Measurements from ENCODE around the gene PLEKHO1.
"Not testable (repeated sequence)": the region's sequence is repeated elsewhere in the genome, so short reads cannot be mapped to it uniquely, and the experiment has no call there.

Gene PLEKHO1

DNA sequence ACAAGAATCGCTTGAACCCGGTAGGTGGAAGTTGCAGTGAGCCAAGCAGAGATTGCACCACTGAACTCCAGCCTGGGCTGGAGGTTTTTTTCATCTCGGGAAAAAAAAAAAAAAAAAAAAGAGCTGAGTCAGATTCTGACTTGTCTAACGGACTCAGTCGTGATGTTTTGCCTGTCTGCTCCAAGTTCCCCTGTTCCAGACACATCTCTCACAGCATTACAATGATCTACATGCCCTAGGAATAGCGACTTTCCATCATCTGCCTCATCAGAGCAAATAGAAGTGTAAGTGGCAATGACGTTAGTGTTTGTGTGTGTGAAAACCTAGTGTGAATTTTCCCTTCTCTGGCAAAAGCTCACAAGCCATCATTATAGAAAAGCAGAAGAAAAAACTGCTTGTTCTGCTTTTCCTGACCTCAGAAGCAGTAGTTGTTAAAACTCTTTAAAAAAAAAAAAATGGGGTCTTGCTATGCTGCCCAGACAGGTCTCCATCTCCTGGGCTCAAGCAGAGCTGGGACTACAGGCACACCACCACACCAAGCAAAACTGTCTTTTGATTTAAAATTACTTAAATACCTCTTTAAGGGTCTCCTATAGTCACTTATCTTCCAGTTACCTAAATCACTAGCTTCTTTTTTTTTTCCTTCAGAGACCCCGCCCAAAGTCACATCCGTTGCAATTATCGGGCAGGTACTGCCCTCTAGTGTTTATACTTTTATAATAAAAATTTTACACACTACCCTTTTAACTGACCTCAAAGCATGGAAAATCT lies 37.3 kb downstream of the PLEKHO1 start:
- ATAC-seq (replicated peaks; ENCODE audit: extremely low read depth, poor library complexity, severe bottlenecking), result peak; percentile 73
- H3K4me1 Mint-ChIP-seq, result peaks cover 8% of the 10 kb centered on the region
- no peaks in the 10 kb centered on the region for H3K27me3 Mint-ChIP-seq
- H3K9me3 Mint-ChIP-seq, result no peaks in the 10 kb centered on the region
- peak overlapping the region; percentile 30 for H3K27ac Mint-ChIP-seq (ENCODE audit: low read depth)
- H3K36me3 Mint-ChIP-seq (ENCODE audit: insufficient read depth), result no peaks in the 10 kb centered on the region
- DNase-seq (ENCODE audit: low spot score in 2 of 2), result peak in 1 of 2 donors; percentile 24
- H3K4me3 Mint-ChIP-seq, result peak overlapping the region; percentile 33

DNA sequence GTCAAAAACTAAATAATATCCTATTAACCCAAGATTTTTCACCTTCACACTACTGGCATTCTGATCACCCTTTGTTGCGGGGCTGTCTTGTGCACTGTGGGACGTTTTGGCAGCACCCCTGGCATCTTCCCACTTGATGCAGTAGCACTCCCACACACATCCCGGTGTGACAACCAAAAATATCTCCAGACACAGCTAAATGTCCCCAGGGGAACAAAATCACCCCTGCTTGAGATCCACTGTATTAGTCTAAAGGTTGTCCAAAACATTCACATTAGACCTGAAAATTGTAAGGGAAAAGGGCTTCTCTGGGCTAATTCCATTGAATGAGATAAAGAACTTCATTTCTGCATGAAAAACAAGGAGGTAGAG lies 37.8 kb downstream of the PLEKHO1 start:
- Mint-ChIP-seq H3K4me3 (peak overlapping the region; percentile 33), H3K9me3 (no peaks in the 10 kb centered on the region), H3K36me3 (ENCODE audit: insufficient read depth) (no peaks in the 10 kb centered on the region), H3K27ac (ENCODE audit: low read depth) (peak overlapping the region; percentile 30), H3K4me1 (peaks cover 8% of the 10 kb centered on the region), H3K27me3 (no peaks in the 10 kb centered on the region)
- DNase-seq (ENCODE audit: low spot score in 2 of 2) (no peak), ATAC-seq (replicated peaks; ENCODE audit: extremely low read depth, poor library complexity, severe bottlenecking) (no peak)

GRCh38 chr1:150192012-150192411 lies 42.3 kb downstream of the PLEKHO1 start:
- Mint-ChIP-seq H3K36me3 (ENCODE audit: insufficient read depth) (no peaks in the 10 kb centered on the region), H3K4me3 (no peak overlapping the region), H3K9me3 (no peaks in the 10 kb centered on the region), H3K4me1 (peaks cover 7% of the 10 kb centered on the region), H3K27ac (ENCODE audit: low read depth) (no peak overlapping the region), H3K27me3 (peaks cover 15% of the 10 kb centered on the region)
- ATAC-seq (replicated peaks; ENCODE audit: extremely low read depth, poor library complexity, severe bottlenecking), result no peak
- no peak for DNase-seq (ENCODE audit: low spot score in 2 of 2)

DNA sequence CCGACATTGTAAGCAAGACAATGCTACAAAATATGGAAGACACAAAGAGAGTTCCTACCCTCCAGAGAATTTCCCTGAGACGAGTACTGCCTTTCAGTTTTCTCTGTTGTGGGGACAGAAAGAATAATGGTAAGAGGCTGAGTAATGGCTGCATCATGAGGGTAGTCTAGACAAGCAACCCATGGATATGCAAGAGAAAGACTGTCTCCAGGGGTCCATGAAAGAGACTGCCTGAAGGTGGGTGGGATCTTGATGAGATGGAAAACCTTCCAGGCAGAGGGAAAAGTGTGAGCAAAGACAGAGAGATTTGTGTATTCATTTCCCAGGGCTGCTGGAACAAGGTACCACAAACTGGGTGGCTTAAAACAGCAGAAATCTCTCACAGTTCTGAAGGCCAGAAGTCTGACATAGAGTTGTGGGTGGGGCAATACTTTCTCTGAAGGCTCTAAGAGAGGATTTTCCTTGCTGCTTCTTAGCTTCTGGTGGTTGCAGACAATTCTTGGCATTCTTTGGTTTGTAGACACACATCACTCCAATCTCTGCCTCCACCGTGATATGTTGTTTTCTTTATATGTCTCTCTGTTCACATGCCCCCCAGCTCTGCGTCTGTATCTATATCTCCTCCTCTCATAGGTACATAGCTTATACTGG lies 44.8 kb downstream of the PLEKHO1 start:
- no peak overlapping the region for H3K27ac Mint-ChIP-seq (ENCODE audit: low read depth)
- no peaks in the 10 kb centered on the region for H3K9me3 Mint-ChIP-seq
- DNase-seq (ENCODE audit: low spot score in 2 of 2), result no peak
- H3K27me3 Mint-ChIP-seq, result peaks cover 15% of the 10 kb centered on the region
- no peak overlapping the region for H3K4me3 Mint-ChIP-seq
- no peaks in the 10 kb centered on the region for H3K36me3 Mint-ChIP-seq (ENCODE audit: insufficient read depth)
- ATAC-seq (replicated peaks; ENCODE audit: extremely low read depth, poor library complexity, severe bottlenecking), result no peak
- no peaks in the 10 kb centered on the region for H3K4me1 Mint-ChIP-seq

- no peaks in the 10 kb centered on the region for H3K4me1 Mint-ChIP-seq
- H3K4me3 Mint-ChIP-seq, result no peak overlapping the region
- no peaks in the 10 kb centered on the region for H3K9me3 Mint-ChIP-seq
- DNase-seq (ENCODE audit: low spot score in 2 of 2) (no peak), ATAC-seq (replicated peaks; ENCODE audit: extremely low read depth, poor library complexity, severe bottlenecking) (no peak)
- H3K27me3 Mint-ChIP-seq, result peaks cover 15% of the 10 kb centered on the region
- no peak overlapping the region for H3K27ac Mint-ChIP-seq (ENCODE audit: low read depth)
- H3K36me3 Mint-ChIP-seq (ENCODE audit: insufficient read depth), result no peaks in the 10 kb centered on the region
Observed at GRCh38 chr1:150196417-150196816, 46.7 kb downstream of the PLEKHO1 start.

- ATAC-seq (replicated peaks; ENCODE audit: extremely low read depth, poor library complexity, severe bottlenecking) (no peak), DNase-seq (ENCODE audit: low spot score in 2 of 2) (no peak)
- Mint-ChIP-seq H3K27ac (ENCODE audit: low read depth) (no peak overlapping the region), H3K36me3 (ENCODE audit: insufficient read depth) (no peaks in the 10 kb centered on the region), H3K9me3 (no peaks in the 10 kb centered on the region), H3K4me1 (no peaks in the 10 kb centered on the region), H3K4me3 (no peak overlapping the region), H3K27me3 (peaks cover 7% of the 10 kb centered on the region)
Observed at GRCh38 chr1:150207281-150207971, 57.7 kb downstream of the PLEKHO1 start.

DNA sequence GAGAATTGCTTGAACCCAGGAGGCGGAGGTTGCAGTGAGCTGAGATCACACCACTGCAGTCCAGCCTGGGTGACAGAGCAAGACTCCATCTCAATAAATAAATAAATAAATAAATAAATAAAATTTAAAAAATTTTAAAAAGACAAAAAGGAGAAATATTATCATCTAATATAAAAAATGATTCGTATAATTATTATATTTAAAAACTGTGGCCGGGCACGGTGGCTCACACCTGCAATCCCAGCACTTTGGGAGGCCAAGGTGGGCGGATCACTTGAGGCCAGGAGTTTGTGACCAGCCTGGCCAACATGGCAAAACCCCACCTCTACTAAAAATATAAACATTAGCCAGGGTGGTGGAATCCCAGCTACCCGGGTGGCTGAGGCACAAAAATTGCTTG lies 58.7 kb downstream of the PLEKHO1 start:
- not testable (repeated sequence) for ATAC-seq (replicated peaks; ENCODE audit: extremely low read depth, poor library complexity, severe bottlenecking); H3K27ac Mint-ChIP-seq (ENCODE audit: low read depth); H3K36me3 Mint-ChIP-seq (ENCODE audit: insufficient read depth); H3K4me3 Mint-ChIP-seq; H3K27me3 Mint-ChIP-seq; H3K9me3 Mint-ChIP-seq; H3K4me1 Mint-ChIP-seq; DNase-seq (ENCODE audit: low spot score in 2 of 2)
